ENCODE measurements around the gene GALNT4. TPM values are rescaled to one million over a fixed set of nuclear protein-coding genes. Genes with fewer than 3 reads are reported as not detected.

Gene GALNT4
- total and polyA plus RNA-seq, 9 of the 15 experiments (the other 6 are each of a cell fraction or from before 2014, with no cell fraction given): 1.2 to 4.6 (median 3.4) TPM

GRCh38 chr12:89525824-89526770 is 1.5 kb upstream of the GALNT4 start, which contains the start of gene POC1B (continued):
- TF ChIP-seq CLOCK (CRISPR knock-in tag; IDR thresholded peaks at IDR 0.05; ENCODE audit: borderline replicate concordance): no peak
- TF ChIP-seq CREB1 (IDR thresholded peaks at IDR 0.05): peak; percentile 90
- peak; percentile 85 for TF ChIP-seq CREB1 (CRISPR knock-in tag; IDR thresholded peaks at IDR 0.05)
- TF ChIP-seq TEAD1 (CRISPR knock-in tag; IDR thresholded peaks at IDR 0.05): peak in 1 of 2 experiments; percentile 38; a peak in 1 of 4 replicates
- peak; percentile 76 for TF ChIP-seq GABPB1 (CRISPR knock-in tag; IDR thresholded peaks at IDR 0.05)
- TF ChIP-seq NUFIP1 (IDR thresholded peaks at IDR 0.05; ENCODE audit: partially characterized antibody): no peak
- no peak for TF ChIP-seq FOXJ2 (tag; IDR thresholded peaks at IDR 0.05)
- peak; percentile 92 for TF ChIP-seq XRCC5 (IDR thresholded peaks at IDR 0.05; ENCODE audit: low read depth, low read length)
- TF ChIP-seq PPARD (CRISPR knock-in tag; IDR thresholded peaks at IDR 0.05): no peak
- 0 out of 2 replicates have a peak, but pooled peaks have one; percentile 33 for TF ChIP-seq HMGXB4 (CRISPR knock-in tag; IDR thresholded peaks at IDR 0.05)
- TF ChIP-seq NR2C2 (CRISPR knock-in tag; IDR thresholded peaks at IDR 0.05): peak; percentile 73
- peak; percentile 60; the same call in 1 of the 2 replicates for TF ChIP-seq NR2C2 (tag; IDR thresholded peaks at IDR 0.05)
- no peak for TF ChIP-seq ZNF668 (CRISPR knock-in tag; IDR thresholded peaks at IDR 0.05)
- TF ChIP-seq AFF1 (IDR thresholded peaks at IDR 0.05; ENCODE audit: low read depth in 1 of 2, partially characterized antibody in 2 of 2): peak in 1 of 2 experiments; percentile 72
- TF ChIP-seq TARDBP (IDR thresholded peaks at IDR 0.05): 0 out of 2 replicates have a peak, but pooled peaks have one; percentile 32
- TF ChIP-seq FOXP4 (CRISPR knock-in tag; IDR thresholded peaks at IDR 0.05; ENCODE audit: borderline replicate concordance): 0 out of 2 replicates have a peak, but pooled peaks have one; percentile 33
